Lung microvascular endothelial cell (primary cell): ENCODE results near the gene ENPP1. TPM values are rescaled to one million over a fixed set of nuclear protein-coding genes. Genes with fewer than 3 reads are reported as not detected.

Experiments used
- total RNA-seq: library from RNA; depleted of rRNA; stranded (reverse); fragments of >200 nt; gene quantifications from 2 replicates; pipeline ENCODE4 v1.2.1, GENCODE V29; 2014

Gene ENPP1
- total RNA-seq, 1 donor from 2014 or later, result 0.40 TPM

Other genes starting within 250 kb of the ENPP1 start
- gene ARG1, start 234.8 kb upstream of the ENPP1 start, total RNA-seq, result not detected in 2 replicates
- 24.4 and 35.1 TPM in 2 replicates for gene MED23, start 179.8 kb upstream of the ENPP1 start, total RNA-seq
- 0.22 and 0.40 TPM in 2 replicates for gene ENPP3, start 170.7 kb upstream of the ENPP1 start, total RNA-seq
- gene OR2A4, start 106.6 kb upstream of the ENPP1 start, total RNA-seq, result not detected in 2 replicates
- gene CTAGE9, start 97.0 kb upstream of the ENPP1 start, total RNA-seq, result not detected in 2 replicates
- gene CCN2, start 143.4 kb downstream of the ENPP1 start, total RNA-seq, result 191 and 265 TPM in 2 replicates